Measurements from ENCODE around the gene KRT86.
A peak's percentile ranks its signal among the peaks of the same experiment; 100 is the strongest.

Gene KRT86

DNA sequence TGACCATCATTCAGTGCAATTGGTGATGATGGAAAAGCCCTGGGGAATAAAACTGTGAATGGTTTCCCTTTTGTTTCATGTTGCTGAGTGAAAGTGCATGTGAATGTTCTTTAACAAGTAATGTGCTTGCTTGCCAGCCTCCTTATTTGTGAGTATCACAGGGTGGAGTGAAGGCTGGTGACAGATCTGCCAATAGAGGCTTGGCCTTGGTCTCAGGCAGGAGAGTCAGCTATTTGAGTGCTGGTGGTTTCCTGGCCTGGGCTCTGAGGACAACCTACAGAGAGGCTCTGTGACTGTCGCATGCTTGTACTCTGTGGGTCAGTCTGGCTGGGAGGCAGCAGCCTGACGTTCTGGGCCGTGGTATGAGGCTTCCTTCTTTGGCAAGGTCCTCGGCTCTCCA is 72.1 kb downstream of the KRT86 start:
- H3K9me3 ChIP-seq (replicated peaks; ENCODE audit: insufficient read depth, low read length) = no peaks in the 10 kb centered on the region
- no peak overlapping the region for H2AFZ ChIP-seq (ENCODE audit: low read length)
- no peak overlapping the region for H3K27ac ChIP-seq (ENCODE audit: low read length)
- no peaks in the 10 kb centered on the region for H3K4me1 ChIP-seq (ENCODE audit: low read length)
- no peaks in the 10 kb centered on the region for H3K9me2 ChIP-seq (replicated peaks; ENCODE audit: insufficient read depth, low read length)
- H3K36me3 ChIP-seq (replicated peaks; ENCODE audit: insufficient read depth, low read length) = no peaks in the 10 kb centered on the region
- peak; percentile 22 for DNase-seq
- H4K20me1 ChIP-seq (ENCODE audit: insufficient read depth, low read length) = no peaks in the 10 kb centered on the region
- no peaks in the 10 kb centered on the region for H3K79me2 ChIP-seq (ENCODE audit: low read length)
- H3K4me2 ChIP-seq (ENCODE audit: low read depth, low read length) = no peak overlapping the region
- H3K27me3 ChIP-seq (replicated peaks; ENCODE audit: insufficient read depth, low read length) = peaks cover 54% of the 10 kb centered on the region
- no peaks in the 10 kb centered on the region for H3F3A ChIP-seq (ENCODE audit: insufficient read depth, low read length)
- no peak overlapping the region for H3K9ac ChIP-seq (ENCODE audit: low read length)
- TF ChIP-seq EZH2 (optimal IDR thresholded peaks at IDR 0.05; ENCODE audit: low read depth, low read length) (no peak), CTCF (IDR thresholded peaks at IDR 0.05; ENCODE audit: low read length) (no peak), EZH2phosphoT487 (IDR thresholded peaks at IDR 0.05; ENCODE audit: low read length) (no peak)
- no peak overlapping the region for H3K4me3 ChIP-seq (ENCODE audit: low read length)

DNA sequence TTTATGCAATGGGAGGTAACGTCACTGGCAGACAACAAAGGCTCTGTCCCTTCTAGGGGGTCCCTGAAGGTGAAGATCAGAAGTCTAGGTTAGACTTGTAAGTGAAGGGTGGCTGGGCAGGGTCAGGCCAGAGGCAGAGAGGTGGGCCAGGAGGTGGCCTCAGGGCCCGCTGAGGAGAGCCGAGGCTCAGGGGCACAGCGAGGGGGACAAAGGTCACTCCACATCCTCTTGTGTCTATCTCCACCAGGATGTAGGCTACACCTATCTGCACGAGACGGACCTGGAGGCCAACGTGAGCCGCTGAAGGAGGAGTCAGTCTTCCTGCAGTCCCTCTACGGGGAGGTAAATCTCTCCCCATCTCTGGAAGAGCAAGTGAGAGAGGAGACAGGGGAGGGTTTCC is 72.6 kb downstream of the KRT86 start:
- TF ChIP-seq EZH2phosphoT487 (IDR thresholded peaks at IDR 0.05; ENCODE audit: low read length) (no peak), CTCF (IDR thresholded peaks at IDR 0.05; ENCODE audit: low read length) (no peak), EZH2 (optimal IDR thresholded peaks at IDR 0.05; ENCODE audit: low read depth, low read length) (no peak)
- Histone ChIP-seq H2AFZ (ENCODE audit: low read length) (no peak overlapping the region), H3K27ac (ENCODE audit: low read length) (no peak overlapping the region), H4K20me1 (ENCODE audit: insufficient read depth, low read length) (no peaks in the 10 kb centered on the region), H3K4me3 (ENCODE audit: low read length) (no peak overlapping the region), H3K9ac (ENCODE audit: low read length) (no peak overlapping the region), H3F3A (ENCODE audit: insufficient read depth, low read length) (no peaks in the 10 kb centered on the region), H3K27me3 (replicated peaks; ENCODE audit: insufficient read depth, low read length) (peaks cover 54% of the 10 kb centered on the region), H3K36me3 (replicated peaks; ENCODE audit: insufficient read depth, low read length) (no peaks in the 10 kb centered on the region), H3K9me2 (replicated peaks; ENCODE audit: insufficient read depth, low read length) (no peaks in the 10 kb centered on the region), H3K4me2 (ENCODE audit: low read depth, low read length) (no peak overlapping the region), H3K79me2 (ENCODE audit: low read length) (no peaks in the 10 kb centered on the region), H3K4me1 (ENCODE audit: low read length) (no peaks in the 10 kb centered on the region), H3K9me3 (replicated peaks; ENCODE audit: insufficient read depth, low read length) (no peaks in the 10 kb centered on the region)
- DNase-seq = no peak

GRCh38 chr12:52347551-52348510 is 73.4 kb downstream of the KRT86 start:
- no peaks in the 10 kb centered on the region for H3K4me1 ChIP-seq (ENCODE audit: low read length)
- no peaks in the 10 kb centered on the region for H4K20me1 ChIP-seq (ENCODE audit: insufficient read depth, low read length)
- H3K27me3 ChIP-seq (replicated peaks; ENCODE audit: insufficient read depth, low read length) = peaks cover 62% of the 10 kb centered on the region
- H3K9ac ChIP-seq (ENCODE audit: low read length) = no peak overlapping the region
- TF ChIP-seq CTCF (IDR thresholded peaks at IDR 0.05; ENCODE audit: low read length) = no peak
- TF ChIP-seq EZH2phosphoT487 (IDR thresholded peaks at IDR 0.05; ENCODE audit: low read length) = no peak
- no peak for TF ChIP-seq EZH2 (optimal IDR thresholded peaks at IDR 0.05; ENCODE audit: low read depth, low read length)
- no peaks in the 10 kb centered on the region for H3K9me3 ChIP-seq (replicated peaks; ENCODE audit: insufficient read depth, low read length)
- no peak overlapping the region for H3K4me2 ChIP-seq (ENCODE audit: low read depth, low read length)
- H3K79me2 ChIP-seq (ENCODE audit: low read length) = no peaks in the 10 kb centered on the region
- no peaks in the 10 kb centered on the region for H3K36me3 ChIP-seq (replicated peaks; ENCODE audit: insufficient read depth, low read length)
- DNase-seq = no peak
- H3K9me2 ChIP-seq (replicated peaks; ENCODE audit: insufficient read depth, low read length) = no peaks in the 10 kb centered on the region
- no peak overlapping the region for H3K27ac ChIP-seq (ENCODE audit: low read length)
- H3K4me3 ChIP-seq (ENCODE audit: low read length) = no peak overlapping the region
- no peak overlapping the region for H2AFZ ChIP-seq (ENCODE audit: low read length)
- H3F3A ChIP-seq (ENCODE audit: insufficient read depth, low read length) = no peaks in the 10 kb centered on the region

Data from MM.1S (cell line).